Type B pancreatic cell (in vitro differentiated cells): ENCODE data around the gene KCNT2. TPM values are rescaled to one million over a fixed set of nuclear protein-coding genes. Genes with fewer than 3 reads are reported as not detected.

Experiments
- DNase-seq: peaks from one replicate; pipeline ENCODE4 v3.0.0; 2021; ENCODE audit warnings: mixed read lengths; ENCODE audit not compliant: unreplicated experiment; ENCODE audit errors: extremely low spot score
- H3K27ac Mint-ChIP-seq: 2 replicates; pipeline ENCODE4 v1.8.0; 2021; ENCODE audit warnings: mild to moderate bottlenecking, mixed read lengths
- H3K27me3 Mint-ChIP-seq: 2 replicates; pipeline ENCODE4 v1.8.0; 2021; ENCODE audit warnings: mixed read lengths
- H3K36me3 Mint-ChIP-seq: 2 replicates; pipeline ENCODE4 v1.8.0; 2021; ENCODE audit warnings: mixed read lengths
- H3K4me1 Mint-ChIP-seq: one replicate; pipeline ENCODE4 v1.8.0; 2021; ENCODE audit warnings: mixed read lengths; ENCODE audit not compliant: unreplicated experiment
- H3K4me3 Mint-ChIP-seq: 2 replicates; pipeline ENCODE4 v1.8.0; 2021; ENCODE audit warnings: mild to moderate bottlenecking, mixed read lengths
- H3K9me3 Mint-ChIP-seq: 2 replicates; pipeline ENCODE4 v1.8.0; 2021; ENCODE audit warnings: mixed read lengths
- CTCF ChIP-seq: fragments of 200-600 bp; sonication (generic); conservative IDR thresholded peaks from 2 replicates; pipeline ENCODE4 v1.5.0; 2021; ENCODE audit warnings: antibody characterized with exemption, mild to moderate bottlenecking
- total RNA-seq: library from RNA; stranded (reverse); gene quantifications from 2 replicates; pipeline ENCODE4 v1.2.1, GENCODE V29; 2021; ENCODE audit warnings: low replicate concordance

KCNT2 gene
- total RNA-seq, 1 donor from 2014 or later, result 10.9 TPM

DNA sequence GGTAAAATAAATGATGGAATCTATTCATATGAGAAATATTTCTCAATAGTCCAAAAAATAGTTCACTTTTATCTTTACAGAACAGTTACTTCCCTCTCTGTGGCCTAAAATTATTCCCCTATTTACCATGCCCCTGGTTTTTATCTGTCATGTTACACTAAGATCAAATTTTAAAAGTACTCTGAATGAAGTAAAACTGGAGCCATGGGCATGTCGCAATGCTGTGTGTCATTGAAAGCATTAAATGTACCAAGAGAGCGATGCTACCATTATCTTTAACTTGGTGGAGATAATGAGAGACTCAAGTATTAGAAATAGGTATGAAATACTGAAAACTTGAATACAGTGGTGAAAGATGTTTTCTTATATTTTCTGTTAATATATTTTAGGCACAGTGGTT, 146.2 kb downstream of the KCNT2 start:
- Mint-ChIP-seq H3K4me3 (no peak overlapping the region), H3K9me3 (no peaks in the 10 kb centered on the region), H3K36me3 (no peaks in the 10 kb centered on the region), H3K27me3 (no peaks in the 10 kb centered on the region), H3K27ac (no peak overlapping the region), H3K4me1 (peaks cover 12% of the 10 kb centered on the region)
- no peak for DNase-seq
- TF ChIP-seq CTCF, result no peak

GRCh38 chr1:196461521-196461920, 146.7 kb downstream of the KCNT2 start:
- no peak overlapping the region for H3K27ac Mint-ChIP-seq
- H3K4me1 Mint-ChIP-seq, result peaks cover 12% of the 10 kb centered on the region
- H3K4me3 Mint-ChIP-seq, result no peak overlapping the region
- H3K27me3 Mint-ChIP-seq, result no peaks in the 10 kb centered on the region
- DNase-seq, result no peak
- TF ChIP-seq CTCF, result no peak
- H3K36me3 Mint-ChIP-seq, result no peaks in the 10 kb centered on the region
- H3K9me3 Mint-ChIP-seq, result no peaks in the 10 kb centered on the region

DNA sequence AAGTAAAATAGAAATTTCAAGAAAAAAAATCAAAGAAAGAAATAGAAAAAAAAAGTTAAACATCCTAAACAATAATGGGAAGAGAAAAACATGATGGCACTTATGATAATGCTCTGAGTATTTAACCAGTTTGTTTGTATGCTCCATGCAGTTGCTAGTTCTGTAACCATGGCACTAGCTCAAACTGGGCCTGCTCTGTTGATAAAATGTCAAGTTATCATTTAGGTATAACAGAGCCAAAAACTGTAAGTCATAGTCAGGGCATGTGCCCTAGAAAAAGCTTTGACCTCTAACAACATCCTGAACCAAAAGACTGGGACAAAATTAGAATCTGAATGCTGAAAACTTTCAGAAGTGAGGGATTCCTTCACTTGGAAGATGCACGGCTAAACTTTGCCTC, 148.9 kb downstream of the KCNT2 start:
- no peak for TF ChIP-seq CTCF
- Mint-ChIP-seq H3K4me3 (no peak overlapping the region), H3K27ac (no peak overlapping the region), H3K36me3 (no peaks in the 10 kb centered on the region), H3K27me3 (no peaks in the 10 kb centered on the region), H3K9me3 (no peaks in the 10 kb centered on the region), H3K4me1 (peaks cover 10% of the 10 kb centered on the region)
- DNase-seq, result no peak

DNA sequence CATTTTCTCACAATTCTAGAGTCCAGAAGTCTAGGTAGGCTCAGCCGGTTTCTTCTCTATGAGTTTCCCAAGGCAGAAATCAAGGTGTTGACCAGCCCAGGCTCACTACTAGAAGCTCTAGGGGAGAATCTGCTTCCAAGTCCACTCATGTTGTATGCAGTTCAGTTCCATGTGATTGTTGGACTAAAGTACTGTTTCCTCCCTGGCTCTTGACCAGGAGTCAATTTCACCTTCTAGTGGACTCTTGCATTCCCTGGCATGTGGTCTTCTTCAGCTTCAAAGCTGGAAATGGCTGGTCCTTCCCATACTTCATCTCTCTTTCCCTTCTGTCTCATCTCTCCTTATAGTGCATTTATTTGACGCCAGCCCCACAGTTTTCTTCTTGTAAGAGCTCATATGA, 153.4 kb downstream of the KCNT2 start:
- H3K4me1 Mint-ChIP-seq, result peaks cover 7% of the 10 kb centered on the region
- no peaks in the 10 kb centered on the region for H3K36me3 Mint-ChIP-seq
- no peaks in the 10 kb centered on the region for H3K27me3 Mint-ChIP-seq
- no peaks in the 10 kb centered on the region for H3K9me3 Mint-ChIP-seq
- DNase-seq, result no peak
- H3K27ac Mint-ChIP-seq, result no peak overlapping the region
- H3K4me3 Mint-ChIP-seq, result no peak overlapping the region
- no peak for TF ChIP-seq CTCF

DNA sequence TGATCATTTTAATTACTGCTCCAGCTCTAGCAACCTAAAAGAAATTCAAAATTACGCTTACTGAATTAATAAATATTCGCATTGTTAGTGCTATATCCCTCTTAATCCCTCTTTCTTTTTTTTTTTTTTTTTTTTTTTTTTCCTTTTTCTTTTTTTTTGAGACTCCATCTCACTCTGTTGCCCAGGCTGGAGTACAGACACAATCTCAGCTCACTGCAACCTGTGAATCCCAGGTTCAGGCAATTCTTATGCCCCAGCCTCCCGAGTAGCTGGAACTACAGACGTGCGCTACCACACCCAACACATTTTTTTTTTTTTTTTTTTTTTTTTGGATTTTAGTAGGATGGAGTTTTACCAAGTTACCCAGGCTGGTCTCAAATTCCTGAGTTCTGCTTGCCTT, 157.1 kb downstream of the KCNT2 start:
- TF ChIP-seq CTCF, result no peak
- no peaks in the 10 kb centered on the region for H3K36me3 Mint-ChIP-seq
- peaks cover 7% of the 10 kb centered on the region for H3K4me1 Mint-ChIP-seq
- H3K27me3 Mint-ChIP-seq, result no peaks in the 10 kb centered on the region
- no peak overlapping the region for H3K27ac Mint-ChIP-seq
- no peak overlapping the region for H3K4me3 Mint-ChIP-seq
- no peaks in the 10 kb centered on the region for H3K9me3 Mint-ChIP-seq
- no peak for DNase-seq
